GM12875 (cell line): Measurements from ENCODE around the gene ZNF407.

ENCODE experiments used
- H3K4me3 ChIP-seq: one replicate; pipeline ENCODE4 v1.5.1; 2011; ENCODE audit warnings: low read depth, low read length, control low read depth
- CTCF ChIP-seq: IDR thresholded peaks from 2 replicates; pipeline ENCODE4 v1.5.1; 2011; ENCODE audit warnings: low read depth, mild to moderate bottlenecking, control low read depth, inconsistent platforms, low read length, moderate library complexity, borderline replicate concordance; ENCODE audit not compliant: insufficient read depth

ZNF407 gene

DNA sequence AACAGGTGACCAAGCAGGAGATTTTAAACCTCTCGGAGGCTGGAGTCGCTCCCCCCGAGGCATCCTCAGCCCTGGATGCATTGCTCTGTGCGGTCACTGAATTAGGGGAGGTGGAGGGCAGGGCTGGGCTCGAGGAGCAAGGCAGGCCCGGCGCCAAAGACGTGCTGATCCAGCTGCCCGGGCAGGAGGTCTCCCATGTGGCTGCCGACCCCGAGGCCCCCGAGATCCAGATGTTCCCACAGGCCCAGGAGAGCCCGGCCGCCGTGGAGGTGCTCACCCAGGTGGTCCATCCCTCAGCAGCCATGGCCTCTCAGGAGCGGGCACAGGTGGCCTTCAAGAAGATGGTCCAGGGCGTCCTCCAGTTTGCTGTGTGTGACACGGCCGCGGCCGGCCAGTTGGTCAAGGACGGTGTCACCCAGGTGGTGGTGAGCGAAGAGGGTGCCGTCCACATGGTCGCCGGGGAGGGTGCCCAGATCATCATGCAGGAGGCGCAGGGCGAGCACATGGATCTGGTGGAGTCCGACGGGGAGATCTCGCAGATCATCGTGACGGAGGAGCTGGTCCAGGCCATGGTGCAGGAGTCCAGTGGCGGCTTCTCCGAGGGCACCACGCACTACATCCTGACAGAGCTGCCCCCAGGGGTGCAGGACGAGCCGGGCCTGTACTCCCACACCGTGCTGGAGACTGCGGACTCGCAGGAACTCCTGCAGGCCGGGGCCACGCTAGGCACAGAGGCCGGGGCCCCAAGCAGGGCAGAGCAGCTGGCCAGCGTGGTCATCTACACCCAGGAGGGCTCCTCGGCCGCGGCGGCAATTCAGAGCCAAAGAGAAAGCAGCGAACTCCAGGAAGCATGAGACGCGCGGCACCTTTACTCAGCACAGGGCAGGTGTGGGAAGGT lies 466.2 kb downstream of the ZNF407 start:
- TF ChIP-seq CTCF, result no peak
- no peak overlapping the region for H3K4me3 ChIP-seq

DNA sequence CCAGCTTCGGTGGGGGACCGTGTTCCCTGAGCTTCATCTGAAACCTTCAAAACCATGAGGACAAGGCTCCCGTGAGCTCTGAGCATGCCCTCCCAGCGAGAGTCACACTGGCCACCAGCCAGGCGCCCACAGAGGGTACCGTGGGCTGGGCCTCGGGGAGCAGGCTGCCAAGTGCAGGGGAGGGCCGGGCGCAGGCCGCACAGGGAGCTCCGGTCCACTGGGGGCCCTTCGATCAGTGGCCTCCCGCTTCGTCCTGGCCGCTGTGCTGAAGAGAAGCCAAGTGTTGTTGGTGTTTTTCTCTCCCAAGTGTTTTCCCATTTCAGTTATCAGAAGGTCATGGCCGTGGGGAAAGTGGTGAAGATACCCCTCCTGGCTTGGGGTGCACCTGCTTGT lies 466.8 kb downstream of the ZNF407 start:
- TF ChIP-seq CTCF, result no peak

GRCh38 chr18:75065251-75066000 lies 467.8 kb downstream of the ZNF407 start:
- no peak overlapping the region for H3K4me3 ChIP-seq
- TF ChIP-seq CTCF, result no peak

More for the DNA sequence above, 466.8 kb downstream of the ZNF407 start:
- no peak overlapping the region for H3K4me3 ChIP-seq

DNA sequence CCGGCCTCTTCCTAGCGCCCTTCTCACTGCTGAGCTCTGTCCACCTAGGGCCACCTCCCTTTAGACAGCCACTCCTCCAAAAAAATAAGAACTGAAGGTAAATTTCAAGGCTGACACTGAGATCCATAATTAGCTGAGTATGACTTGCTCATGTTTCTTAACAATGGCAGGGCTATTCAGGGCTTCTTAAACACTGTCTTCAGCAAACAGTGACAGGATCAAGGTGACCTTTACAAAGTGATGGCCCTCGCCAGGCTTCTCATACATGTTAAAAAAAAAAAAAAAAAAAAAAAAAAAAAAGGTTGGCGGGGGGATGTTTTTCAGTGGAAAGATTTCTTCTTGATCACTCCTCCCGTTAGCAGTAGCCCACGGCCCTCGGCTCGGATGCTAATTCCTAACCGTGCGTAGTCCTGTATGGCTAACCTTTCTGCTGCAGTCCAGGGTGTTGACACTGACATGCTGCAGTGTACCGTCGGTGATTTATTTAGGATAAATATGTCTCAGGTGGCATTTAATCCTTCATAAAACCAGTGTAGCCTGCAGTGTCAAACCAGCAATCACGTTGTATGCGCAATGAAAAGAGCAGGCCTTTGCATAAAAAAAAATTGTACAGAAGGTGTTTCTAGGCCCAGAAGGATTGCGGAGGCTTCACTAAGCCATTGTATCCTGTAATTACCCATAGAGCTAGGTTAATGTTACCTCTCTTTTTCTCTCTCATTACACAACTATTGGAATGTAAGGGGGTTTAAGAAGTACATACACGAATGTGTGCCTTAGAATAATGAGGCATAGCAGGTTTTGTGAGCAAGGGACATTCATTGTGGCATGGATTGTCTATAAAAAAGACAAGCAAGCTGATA lies 468.6 kb downstream of the ZNF407 start:
- TF ChIP-seq CTCF, result no peak
- no peak overlapping the region for H3K4me3 ChIP-seq

- H3K4me3 ChIP-seq, result no peak overlapping the region
- no peak for TF ChIP-seq CTCF
Measured at GRCh38 chr18:75066936-75067335, 469.3 kb downstream of the ZNF407 start.

GRCh38 chr18:75067996-75068645 lies 470.5 kb downstream of the ZNF407 start:
- TF ChIP-seq CTCF, result no peak

More at GRCh38 chr18:75067996-75068645, 470.5 kb downstream of the ZNF407 start:
- H3K4me3 ChIP-seq, result no peak overlapping the region
